ENCODE measurements around the gene GRID1.

Gene GRID1

DNA sequence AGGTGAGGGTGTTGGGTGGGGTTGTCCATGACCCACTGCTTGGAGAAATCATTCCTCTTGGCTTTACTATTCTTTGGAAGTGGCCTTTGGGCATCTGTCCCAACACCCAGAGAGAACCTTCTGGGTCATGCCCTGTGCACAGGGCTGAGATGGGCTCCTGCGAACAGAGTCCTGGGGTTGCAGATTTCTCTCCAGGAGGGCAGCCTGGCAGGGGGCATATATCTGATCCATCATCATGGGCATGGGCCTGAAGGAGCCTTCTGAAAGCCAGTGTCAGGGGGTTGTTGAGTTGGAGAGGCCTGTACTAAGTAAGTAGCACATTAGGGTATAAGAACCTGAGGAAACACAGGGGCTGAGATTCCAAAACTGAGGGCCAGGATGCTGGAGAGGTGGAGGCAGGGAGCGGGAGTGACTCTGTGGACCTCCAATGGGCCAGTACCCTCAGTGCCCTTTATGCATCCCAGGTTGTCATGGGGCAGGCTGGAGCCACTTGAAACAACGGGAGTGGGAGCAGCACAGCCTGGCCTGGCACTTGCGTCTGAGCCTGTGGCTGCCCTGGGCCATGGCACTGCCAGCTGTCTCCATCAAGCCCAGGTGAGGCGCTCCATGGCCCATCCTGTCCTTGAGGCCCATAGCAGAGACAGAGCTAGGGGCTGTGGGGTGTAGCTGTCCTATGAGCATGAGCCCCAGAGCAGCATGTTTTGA lies 203.7 kb downstream of the GRID1 start:
- DNase-seq = no peak

DNA sequence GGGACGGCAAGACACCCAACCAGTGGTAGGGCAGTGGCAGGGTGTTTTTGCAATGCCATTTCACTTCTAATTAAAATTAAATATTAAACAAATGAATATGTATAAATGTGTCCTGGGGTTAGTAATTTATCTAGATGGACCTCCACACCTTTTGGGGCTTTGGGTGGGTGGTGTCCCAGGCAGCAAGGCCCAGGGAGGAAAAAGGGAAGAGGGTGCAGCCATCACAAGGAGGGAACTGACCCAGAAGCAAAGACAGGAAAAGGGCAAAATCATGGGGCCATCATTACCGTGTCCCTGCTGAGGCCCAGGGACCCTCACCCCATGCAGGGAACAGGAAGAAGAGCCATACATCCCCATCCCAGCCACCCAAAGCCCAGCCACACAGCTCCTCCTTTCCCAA lies 204.6 kb downstream of the GRID1 start:
- DNase-seq = no peak

DNA sequence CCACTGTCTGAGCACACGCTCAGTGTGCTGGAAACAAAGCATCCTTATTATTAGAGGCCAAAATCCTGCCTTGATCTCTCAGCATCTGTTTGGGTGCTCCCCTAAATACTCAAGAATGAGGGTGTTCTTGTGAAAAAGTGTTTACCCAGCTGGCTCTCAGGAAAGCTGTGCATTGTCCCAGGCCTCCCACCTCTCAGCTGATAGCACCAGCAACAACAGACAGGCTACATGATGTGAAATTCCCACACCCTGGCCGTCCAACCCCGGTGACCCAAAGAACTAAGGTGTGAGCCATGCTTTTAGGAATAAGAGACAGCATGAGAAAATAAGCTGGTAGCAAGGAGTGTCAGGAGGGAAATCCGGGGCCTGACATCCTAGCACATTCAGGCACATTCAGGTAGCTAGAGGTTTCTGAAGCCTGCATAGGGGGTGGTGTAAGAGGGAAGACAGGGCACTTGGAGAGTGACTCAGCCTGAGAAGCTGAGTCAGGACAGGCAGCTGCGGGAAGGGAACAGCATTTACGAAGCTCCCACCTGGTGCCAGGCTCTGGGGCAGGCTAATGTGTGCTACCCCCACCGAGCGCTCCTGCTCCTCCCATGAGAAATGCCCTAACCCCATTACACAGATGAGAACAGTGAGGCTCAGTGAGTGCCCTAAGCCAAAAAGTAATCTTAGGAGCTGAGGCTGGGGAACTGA lies 205.6 kb downstream of the GRID1 start:
- DNase-seq = no peak

DNA sequence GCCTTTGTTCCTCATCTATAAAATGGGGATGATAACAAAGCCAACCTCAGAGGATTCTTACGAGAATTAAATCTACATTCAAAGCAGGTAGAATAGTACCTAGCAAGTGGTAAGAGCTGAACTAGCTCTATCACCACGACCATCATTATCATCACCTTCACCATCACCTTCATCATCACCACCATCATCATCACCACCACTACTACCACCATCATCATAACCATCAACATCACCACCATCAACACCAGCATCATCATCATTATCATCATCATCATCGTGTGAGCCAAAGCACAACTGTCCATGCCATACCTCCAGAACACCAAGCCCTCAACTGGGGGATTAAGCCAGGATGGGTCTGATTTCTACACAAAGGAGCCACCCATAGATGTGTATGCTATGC lies 206.8 kb downstream of the GRID1 start:
- DNase-seq = no peak

DNA sequence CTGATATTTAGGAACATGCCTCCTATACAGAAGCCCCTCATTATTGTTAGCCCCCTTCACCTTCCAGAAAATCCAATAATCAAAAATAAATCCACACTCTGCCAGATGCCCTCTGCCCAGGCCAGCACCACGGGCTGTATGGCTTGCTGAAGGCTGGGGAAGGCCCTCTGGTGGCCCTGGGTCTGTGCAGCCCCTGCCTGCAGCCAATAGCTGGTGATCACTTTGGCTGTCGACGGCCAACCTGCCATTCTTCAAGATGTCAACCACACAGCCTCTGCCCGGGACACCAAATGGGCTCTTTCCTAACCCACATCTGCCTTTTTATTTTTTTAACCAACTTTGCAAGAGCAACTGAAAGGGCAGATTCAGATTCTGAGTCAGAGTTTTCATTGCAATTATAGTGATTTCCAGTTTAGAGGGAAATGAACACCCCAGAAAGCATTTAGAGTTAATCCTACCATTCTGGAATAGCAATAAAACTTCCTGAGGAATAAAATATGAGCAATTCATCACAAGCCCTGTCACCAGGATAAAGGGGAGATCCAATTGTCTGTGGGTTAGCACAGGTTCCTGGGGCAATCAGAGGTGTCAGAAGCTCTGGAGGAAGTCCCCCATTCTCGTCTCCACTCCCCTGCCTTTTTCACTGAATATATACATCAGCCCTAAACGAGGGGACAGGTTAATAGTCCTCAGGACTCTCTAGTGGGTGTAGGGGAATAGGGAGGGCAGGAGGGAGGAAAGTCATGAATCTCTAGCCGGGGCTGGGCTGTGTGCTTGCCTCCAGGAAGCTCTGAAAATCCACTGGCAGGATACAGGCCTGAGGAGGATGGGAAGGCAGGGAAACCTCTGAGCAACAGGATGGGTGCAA lies 211.3 kb downstream of the GRID1 start:
- no peak for DNase-seq

DNA sequence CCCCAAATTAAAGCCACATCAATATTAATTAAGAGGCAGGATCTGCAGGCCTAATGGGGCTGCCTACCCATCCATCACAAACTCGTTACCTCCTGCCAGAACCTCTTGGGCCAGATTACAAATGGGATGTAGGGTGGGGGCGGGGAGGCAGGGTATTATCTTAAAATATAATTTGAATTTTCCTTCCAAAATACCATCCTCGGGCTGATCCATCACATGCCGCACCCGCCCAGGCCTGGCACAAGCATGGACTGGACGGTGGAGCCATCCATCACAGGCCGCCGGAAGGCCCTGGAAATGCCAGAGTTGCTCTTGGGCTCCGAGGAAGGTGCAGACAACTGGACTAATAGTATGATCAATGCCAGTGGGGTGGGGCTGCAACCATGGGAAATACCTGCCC lies 212.8 kb downstream of the GRID1 start:
- no peak for DNase-seq

DNA sequence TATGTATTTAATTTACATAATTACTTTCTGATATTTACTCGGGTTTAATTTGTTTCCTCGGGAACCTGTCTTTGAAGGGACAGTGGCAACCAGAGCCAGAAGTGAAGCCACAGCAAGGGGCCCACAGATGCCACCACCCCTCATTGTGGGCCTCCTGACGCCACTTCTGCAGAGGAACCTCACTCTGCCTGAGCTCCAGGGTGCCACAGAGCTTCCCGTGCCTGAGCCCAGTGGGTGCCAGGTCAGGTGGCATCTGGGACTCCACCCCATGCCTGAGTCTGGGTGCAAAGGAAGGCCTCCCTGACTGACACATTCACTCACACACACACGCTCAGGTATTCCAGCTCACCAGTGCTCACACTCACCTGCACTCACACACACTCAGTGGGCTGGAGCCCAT lies 213.7 kb downstream of the GRID1 start:
- no peak for DNase-seq

DNA sequence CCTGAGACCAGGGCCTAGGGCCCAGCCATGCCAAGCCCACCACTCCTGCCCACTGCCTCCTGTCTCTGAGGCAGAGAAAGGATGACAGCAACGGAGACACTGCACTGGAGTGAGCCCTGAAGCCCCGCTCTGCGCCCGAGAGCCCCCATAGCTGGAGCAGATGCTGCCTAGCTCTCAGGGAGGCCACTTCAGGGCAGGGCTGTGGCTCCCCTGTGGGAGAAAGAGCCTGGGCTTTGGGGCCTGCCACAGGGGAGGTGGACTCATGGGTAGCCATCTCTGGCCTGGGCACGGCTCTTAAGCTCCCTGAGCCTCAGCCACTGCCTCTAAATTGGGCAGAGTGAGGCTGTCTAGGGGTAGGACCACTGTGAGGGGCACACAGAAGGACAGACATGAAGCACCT lies 214.2 kb downstream of the GRID1 start:
- no peak for DNase-seq

DNA sequence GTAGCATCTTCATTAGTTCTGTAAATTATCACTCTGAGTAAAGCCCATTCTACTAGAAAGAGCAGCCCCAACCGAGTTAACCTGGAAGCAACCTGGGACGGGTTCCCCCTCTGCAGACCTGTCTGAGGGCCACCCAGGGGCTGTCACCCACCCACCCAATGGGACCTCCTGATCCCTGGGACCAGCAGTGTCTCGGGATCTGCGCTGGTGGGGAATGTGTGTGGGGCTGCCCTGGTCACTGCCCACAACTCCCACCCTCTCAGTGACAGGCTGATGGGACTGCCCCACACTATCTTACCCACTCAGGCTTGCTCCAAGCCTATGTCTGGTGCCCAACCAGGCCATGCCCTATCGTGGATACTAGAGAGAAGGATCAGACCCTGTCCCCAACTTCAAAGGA lies 215.0 kb downstream of the GRID1 start:
- DNase-seq = no peak

DNA sequence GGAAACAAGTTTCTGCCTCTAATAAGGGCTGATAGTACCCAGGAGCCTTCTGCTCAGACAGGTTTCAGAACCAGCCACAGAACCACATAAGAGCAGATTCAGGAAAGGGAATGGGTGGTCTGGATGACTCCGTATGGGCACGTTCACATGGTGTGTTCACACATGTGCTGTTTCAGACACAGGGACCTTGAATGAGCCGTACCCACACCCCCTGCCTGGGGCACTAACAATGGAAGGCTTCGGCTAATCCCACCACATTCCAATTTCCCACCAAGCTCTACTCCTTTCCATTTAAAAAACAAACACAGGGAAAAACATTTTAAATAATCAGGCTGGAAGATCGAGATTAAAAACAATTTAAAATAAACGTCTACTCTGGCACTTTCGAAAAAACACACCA lies 217.3 kb downstream of the GRID1 start:
- DNase-seq = no peak

DNA sequence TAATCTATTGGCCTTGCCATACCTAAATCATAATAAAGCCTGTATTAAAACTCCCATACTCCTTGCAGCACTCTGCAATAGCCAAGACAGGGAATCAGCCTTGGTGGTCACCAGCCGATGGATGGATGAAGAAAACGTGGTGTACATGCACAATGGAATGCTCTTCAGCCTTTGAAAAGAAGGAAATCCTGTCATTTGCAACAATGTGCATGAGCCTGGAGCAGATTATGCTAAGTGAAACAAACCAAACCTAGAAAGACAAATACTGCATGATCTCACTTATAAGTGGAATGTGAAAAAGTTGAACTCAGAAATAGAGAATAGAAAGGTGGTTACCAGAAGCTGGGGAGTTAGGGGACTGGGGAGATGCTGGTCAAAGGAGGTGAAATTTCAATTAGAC lies 218.5 kb downstream of the GRID1 start:
- no peak for DNase-seq

DNA sequence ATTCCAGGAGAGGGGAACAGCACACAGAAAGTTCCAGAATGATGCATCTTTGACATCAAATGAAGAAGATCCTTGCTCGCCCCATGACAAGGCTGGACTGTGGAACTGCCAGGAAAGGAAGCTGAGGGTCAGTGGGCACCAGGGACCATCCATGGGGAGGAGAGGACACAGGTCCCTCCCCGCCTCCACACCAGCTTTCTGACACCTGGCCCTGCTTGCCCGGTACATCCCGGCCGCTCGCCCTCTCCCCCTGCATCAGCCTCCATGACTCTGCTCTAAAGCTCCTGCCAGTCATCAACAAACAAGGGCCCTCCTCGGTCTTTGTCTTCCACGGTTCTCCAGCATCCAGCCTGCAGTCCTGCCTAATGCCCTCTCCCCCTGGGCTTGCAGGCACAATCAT lies 222.3 kb downstream of the GRID1 start:
- no peak for DNase-seq

DNA sequence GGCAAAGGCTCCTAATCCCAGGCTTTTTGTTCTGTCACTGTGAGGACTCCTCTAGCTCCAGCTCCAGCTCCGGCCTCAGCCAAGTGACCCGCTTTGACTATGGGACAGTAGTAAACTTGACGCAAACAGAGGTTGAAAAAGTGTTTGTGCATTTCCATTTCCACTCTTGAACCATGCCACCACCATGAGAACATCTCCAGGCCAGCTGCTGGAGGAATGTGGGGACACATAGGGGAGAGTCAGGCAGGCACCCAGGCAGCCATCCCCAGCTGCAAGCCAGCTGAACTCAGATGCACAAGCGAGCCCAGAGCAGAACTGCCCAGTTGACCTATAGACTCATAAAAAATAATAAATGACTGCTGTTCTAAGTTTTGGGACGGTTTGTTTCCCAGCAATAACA lies 224.7 kb downstream of the GRID1 start:
- DNase-seq = no peak

DNA sequence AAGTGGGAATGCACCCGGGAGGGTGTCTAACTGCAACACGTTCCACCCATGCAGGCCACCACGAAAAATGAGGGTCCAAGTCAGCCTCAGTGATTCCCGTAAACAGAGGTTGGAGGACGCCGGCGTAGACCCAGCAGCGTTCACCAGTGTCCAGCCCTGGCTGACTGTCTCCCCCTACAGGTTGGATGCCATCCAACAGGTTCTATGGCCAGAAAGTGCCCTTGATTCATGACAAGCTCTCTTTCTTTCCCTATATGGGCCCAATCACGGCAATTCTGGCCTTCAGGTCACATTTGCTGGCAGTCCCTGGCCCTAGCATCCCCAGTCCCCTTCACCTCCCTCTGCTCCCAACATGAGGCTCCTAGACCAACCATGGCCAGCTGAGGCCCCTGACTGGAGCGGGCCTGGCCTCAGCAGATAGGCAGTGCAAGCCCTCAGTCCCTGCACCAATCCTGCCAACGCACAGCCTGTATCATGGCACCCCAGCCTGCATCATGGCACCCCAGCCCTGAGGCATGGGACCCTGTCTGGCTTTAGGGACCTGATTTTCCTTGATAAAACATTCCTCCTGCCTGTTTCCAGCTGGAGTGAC lies 227.4 kb downstream of the GRID1 start:
- peak in 2 of 5 experiments; percentile 8 to 31 for DNase-seq

DNA sequence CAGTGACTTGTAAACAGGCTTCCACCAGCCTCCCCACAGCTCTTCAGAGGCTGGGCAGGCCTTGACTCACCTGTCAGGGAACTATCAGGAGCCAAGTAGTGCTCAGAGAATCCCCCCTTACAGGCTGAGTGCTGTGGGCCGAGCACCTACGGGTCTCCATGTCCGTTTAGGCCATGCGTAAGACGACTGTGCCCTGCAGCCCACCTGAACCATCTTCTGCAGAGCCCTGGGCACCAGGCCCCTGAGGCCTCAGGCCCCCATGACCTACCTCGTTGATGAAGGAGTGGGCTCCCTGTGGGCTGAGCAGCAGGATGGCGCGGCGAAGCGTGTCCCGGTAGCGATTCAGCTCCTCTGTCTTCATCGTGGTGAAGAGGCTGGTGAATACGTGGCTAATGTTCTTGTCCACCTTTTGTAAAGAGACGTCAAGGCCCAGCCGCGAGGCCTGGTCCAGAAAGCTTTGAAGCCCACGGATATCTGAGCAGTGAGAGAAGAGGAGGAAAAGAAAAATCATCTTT lies 228.0 kb downstream of the GRID1 start:
- no peak for DNase-seq

DNA sequence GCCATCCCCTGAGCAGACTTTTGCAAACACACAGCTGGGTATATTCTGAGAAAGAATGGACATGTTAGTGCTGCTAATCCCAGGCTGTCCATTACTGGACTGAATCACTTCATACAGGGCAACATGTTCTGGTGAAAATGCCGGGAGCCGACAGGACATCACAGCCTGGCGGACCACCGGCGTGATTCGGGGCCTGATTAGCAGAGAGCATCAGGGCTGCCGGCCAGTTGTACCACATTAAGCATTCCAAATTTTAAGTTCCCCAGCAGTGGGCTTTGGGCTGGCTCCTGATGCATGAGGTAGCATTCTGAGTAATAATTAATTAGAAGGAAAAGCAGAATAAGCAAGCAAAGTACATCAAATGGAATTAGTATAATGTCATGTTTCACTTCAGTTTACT lies 229.0 kb downstream of the GRID1 start:
- DNase-seq = no peak

DNA sequence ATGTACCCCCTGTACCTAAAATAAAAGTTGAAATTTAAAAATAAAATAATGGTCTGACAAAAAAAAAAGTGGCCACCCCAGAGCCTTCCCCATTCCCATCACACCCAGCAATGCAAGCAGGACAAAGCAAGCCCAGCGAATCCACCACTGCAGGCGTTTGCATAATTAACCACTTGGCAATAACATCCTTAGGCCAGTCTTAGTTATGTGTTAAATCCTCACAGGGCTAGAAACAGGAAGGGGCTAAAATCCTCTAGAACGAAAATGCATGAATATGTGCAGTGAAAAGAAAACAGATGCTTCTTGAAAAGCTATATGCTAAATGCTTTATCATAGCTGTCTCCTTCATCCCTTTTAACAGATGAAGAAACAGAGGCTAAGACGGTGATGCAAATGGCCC lies 229.7 kb downstream of the GRID1 start:
- DNase-seq = no peak

DNA sequence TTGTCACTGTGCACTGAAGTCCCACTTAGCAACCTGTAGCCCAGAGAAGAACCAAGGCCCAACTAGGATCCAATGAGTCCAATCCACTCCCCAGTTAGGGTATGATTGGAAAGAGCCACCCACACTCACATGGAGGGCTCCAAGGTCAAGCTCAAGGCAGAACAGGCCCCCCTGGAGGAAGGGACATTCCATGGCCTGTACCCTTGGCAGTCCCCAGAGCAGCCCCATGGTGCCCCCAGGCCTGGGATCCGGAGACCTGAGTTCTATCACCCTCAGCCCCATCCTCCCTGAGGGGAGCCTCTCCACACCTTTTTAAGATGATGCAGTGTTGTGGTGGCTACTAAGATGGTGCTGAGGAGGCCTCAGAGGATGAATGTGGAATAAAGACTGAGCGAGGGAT lies 231.4 kb downstream of the GRID1 start:
- DNase-seq = no peak

DNA sequence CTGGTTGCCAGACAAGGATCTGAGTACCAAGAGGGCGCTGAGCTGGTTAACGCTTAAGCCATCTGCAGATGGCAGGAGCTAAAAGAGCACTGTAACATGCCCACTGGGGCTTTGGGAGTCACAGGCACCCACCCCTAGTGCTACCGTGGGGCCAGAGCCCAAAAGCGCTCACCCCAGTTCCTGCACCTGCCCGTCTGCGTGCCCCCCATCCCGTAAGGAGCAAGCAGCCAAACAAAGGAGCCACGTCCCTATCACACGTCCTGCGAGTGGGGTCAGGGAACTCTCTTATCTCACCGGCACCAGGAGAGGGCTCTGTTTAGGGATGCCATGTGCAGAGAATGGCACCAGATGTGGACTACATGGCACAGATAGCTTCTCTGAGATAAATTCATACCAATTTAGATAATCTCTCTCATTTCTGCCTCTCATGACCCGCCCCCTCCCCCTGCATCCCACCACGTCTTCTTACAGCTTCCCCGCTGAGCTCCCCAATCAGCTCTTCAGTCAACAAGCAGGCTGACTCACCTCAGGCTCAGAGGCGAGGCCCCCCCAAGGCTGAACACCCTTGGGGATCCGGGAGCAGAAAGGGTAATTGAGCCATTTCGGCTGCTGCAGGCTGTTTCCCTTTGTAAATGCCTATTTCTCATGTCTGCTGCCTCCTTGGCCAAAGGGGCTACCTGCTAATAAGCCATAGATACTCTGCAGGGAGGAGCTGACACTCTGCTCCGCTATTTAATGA lies 235.7 kb downstream of the GRID1 start:
- no peak for DNase-seq

DNA sequence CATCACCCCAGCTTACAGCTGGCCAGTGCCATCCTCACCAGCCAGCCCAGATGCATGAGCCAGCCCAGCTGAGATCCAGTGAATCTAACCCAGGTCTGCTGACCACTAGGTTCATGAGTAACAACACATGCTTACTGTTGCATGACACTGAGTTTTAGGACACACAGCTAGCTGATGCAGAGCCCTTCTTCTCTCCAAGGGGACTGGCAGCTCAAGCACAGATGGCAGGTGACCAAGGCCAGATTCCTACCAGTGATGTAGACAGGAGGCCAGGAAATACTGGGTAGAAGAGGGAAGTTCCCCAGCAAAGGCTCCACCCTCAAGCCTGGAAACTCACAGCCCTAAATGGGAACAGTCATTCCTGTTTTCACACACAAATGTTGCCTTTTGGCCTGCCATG lies 236.6 kb downstream of the GRID1 start:
- DNase-seq = no peak

DNA sequence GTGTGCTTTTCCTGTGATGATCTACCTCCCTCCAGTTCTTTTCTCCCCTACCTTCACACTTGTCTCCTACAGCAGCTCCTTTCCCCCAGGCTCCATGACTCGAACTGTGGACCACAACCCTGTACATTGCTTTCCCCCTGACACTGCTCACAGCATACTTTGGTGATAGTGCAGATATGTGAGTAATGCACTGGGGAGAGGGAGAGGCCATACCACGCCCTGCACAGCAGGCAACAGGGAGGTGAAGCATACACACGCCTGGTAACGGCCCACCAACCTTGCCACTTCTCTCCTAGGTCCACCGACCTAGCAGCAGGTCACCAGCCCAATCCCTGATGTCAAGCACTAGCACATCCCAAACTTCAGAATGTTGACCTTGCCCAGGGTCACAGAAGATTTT lies 238.2 kb downstream of the GRID1 start:
- no peak for DNase-seq

DNA sequence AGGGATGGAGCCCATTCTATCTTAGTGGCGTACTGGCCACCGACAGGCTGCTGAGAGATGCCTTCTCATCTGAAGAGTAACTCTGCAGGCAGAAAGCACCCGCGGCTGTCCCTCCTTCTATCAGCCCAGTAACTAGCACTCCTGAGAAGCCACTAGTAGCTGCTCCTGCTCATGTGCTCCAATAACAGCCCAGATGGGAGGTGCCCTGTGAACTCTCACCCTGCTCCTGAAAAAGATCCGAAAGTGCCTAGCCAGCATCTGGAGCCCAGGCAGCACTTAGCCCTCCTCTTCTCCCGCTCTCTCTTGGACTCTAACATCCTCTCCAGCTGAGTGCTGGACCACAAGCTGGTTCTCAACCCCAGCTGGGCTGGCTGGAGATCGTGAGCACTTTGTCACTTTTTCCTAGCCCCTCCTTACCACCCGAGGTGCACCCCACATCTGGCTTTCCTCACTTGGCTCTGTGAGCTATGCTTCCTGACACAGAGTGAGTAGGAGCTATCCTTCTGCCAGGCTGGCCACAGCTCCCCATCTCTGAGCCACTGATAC lies 239.2 kb downstream of the GRID1 start:
- no peak for DNase-seq

Measured in T-helper 2 cell (primary cell).